Large intestine (tissue), 1 donor: ENCODE results near the gene PITX2. TPM values are rescaled to one million over a fixed set of nuclear protein-coding genes. Genes with fewer than 3 reads are reported as not detected.

Experiments
- polyA plus RNA-seq: library from polyadenylated mRNA; unstranded; fragments of 120-200 nt; gene quantifications from one replicate; pipeline ENCODE4 v1.2.1, GENCODE V29; 2013

PITX2 gene
- polyA plus RNA-seq, 1 donor = 25.4 TPM

Other genes with a start within 250 kb of the PITX2 start
- 24.6 TPM for gene ENPEP, start 146.9 kb downstream of the PITX2 start, polyA plus RNA-seq